H1 (cell line): ENCODE data around the gene ADGRL3. TPM values are rescaled to one million over a fixed set of nuclear protein-coding genes. Genes with fewer than 3 reads are reported as not detected.

Experiments
- CTCF ChIA-PET: fragments of 300-600 bp; sonication (Branson Sonifier 250); formaldehyde crosslinking; loops from one replicate; lab custom pipeline; 2021; ENCODE audit not compliant: partially characterized antibody; lab: Charles Lee
- POLR2A ChIA-PET: fragments of 300-600 bp; sonication (Branson Sonifier 250); formaldehyde crosslinking; loops from one replicate; lab custom pipeline; 2021; ENCODE audit warnings: inconsistent platforms; ENCODE audit not compliant: partially characterized antibody; lab: Charles Lee
- DNase-seq, 2 experiments: peaks; one replicate each; pipeline versions ENCODE4 v3.0.0 to v3.0.0-alpha.2; 2010 to 2022; ENCODE audit warnings: low spot score in 2 of 2, low read depth in 1 of 2, mixed read lengths in 1 of 2
- FAIRE-seq: peaks from 2 replicates; lab custom pipeline; 2011; peaks lifted over from hg19 to GRCh38; lab: Jason Lieb, UNC
- H2AFZ ChIP-seq: 2 replicates; pipeline ENCODE4 v1.8.1; 2012; ENCODE audit warnings: low read length, inconsistent platforms
- H2AK5ac ChIP-seq: 2 replicates; pipeline ENCODE4 v1.6.1; 2013; ENCODE audit warnings: low read depth, low read length
- H2BK120ac ChIP-seq: replicated peaks from 2 replicates; pipeline ENCODE3; 2013; ENCODE audit warnings: low read depth, low read length, inconsistent platforms
- H2BK12ac ChIP-seq: 2 replicates; pipeline ENCODE4 v1.6.1; 2013; ENCODE audit warnings: low read depth, low read length
- H2BK15ac ChIP-seq: 2 replicates; pipeline ENCODE4 v1.6.1; 2013; ENCODE audit warnings: low read length
- H2BK20ac ChIP-seq: 2 replicates; pipeline ENCODE4 v1.6.1; 2013; ENCODE audit warnings: low read length
- H2BK5ac ChIP-seq: 2 replicates; pipeline ENCODE4 v1.6.1; 2013; ENCODE audit warnings: low read depth, low read length
- H3K14ac ChIP-seq: 2 replicates; pipeline ENCODE4 v1.6.1; 2013; ENCODE audit warnings: inconsistent platforms; ENCODE audit not compliant: insufficient read length
- H3K18ac ChIP-seq: 2 replicates; pipeline ENCODE4 v1.6.1; 2013; ENCODE audit warnings: low read length; ENCODE audit errors: extremely low read depth
- H3K23ac ChIP-seq: 2 replicates; pipeline ENCODE4 v1.6.1; 2013; ENCODE audit warnings: inconsistent platforms; ENCODE audit not compliant: insufficient read length
- H3K23me2 ChIP-seq: 2 replicates; pipeline ENCODE4 v1.6.1; 2013; ENCODE audit warnings: low read depth, low read length
- H3K27ac ChIP-seq: 2 replicates; pipeline ENCODE4 v1.6.1; 2011; ENCODE audit warnings: low read depth, low read length, inconsistent platforms
- H3K27me3 ChIP-seq, 4 experiments: replicated peaks in 1 of 4; 1 replicate in 1 of 4; 2 replicates in 3 of 4; pipeline versions ENCODE4 v1.6.1 to v1.8.1; 2011 to 2013; ENCODE audit warnings: low read length in 3 of 4, mild to moderate bottlenecking in 3 of 4, inconsistent platforms in 2 of 4, mixed read lengths in 2 of 4, moderate library complexity in 1 of 4; ENCODE audit not compliant: control insufficient read depth in 3 of 4, insufficient read depth in 3 of 4; ENCODE audit errors: extremely low read depth in 1 of 4
- H3K36me3 ChIP-seq, 4 experiments: 2 replicates each; pipeline versions ENCODE4 v1.6.1 to v1.8.1; 2011 to 2013; ENCODE audit warnings: mild to moderate bottlenecking in 4 of 4, low read length in 3 of 4, moderate library complexity in 2 of 4, control low read depth in 1 of 4, inconsistent platforms in 1 of 4; ENCODE audit not compliant: insufficient read depth in 4 of 4, control insufficient read depth in 2 of 4
- H3K4ac ChIP-seq: replicated peaks from 2 replicates; pipeline ENCODE3; 2013; ENCODE audit warnings: low read length, low read depth, mixed read lengths, inconsistent platforms; ENCODE audit not compliant: insufficient read length
- H3K4me1 ChIP-seq, 4 experiments: replicated peaks in 1 of 4; 1 replicate in 1 of 4; 2 replicates in 3 of 4; pipeline versions ENCODE4 v1.6.1 to v1.8.1; 2011 to 2013; ENCODE audit warnings: low read length in 3 of 4, inconsistent platforms in 2 of 4, mixed read lengths in 1 of 4; ENCODE audit not compliant: insufficient read depth in 4 of 4, control insufficient read depth in 3 of 4
- H3K4me2 ChIP-seq, 2 experiments: 2 replicates each; pipeline versions ENCODE4 v1.6.1 to v1.8.1; 2011 to 2013; ENCODE audit warnings: low read depth in 2 of 2, low read length in 2 of 2, control low read depth in 1 of 2, inconsistent platforms in 1 of 2, mild to moderate bottlenecking in 1 of 2; ENCODE audit not compliant: insufficient read depth in 1 of 2
- H3K4me3 ChIP-seq, 4 experiments: fragments of 200-600, 300-600 bp in 1 of 4; sonication (generic), shearing (Covaris generic), sonication (Bioruptor Twin) in 1 of 4; 2 replicates each; pipeline versions ENCODE4 v1.5.1 to v1.8.1; 2011 to 2016; ENCODE audit warnings: low read length in 4 of 4, low read depth in 3 of 4, control low read depth in 2 of 4, inconsistent platforms in 2 of 4, mild to moderate bottlenecking in 2 of 4, mixed read lengths in 1 of 4, moderate library complexity in 1 of 4; ENCODE audit not compliant: insufficient read depth in 2 of 4; ENCODE audit errors: extremely low read depth in 1 of 4
- H3K56ac ChIP-seq: replicated peaks from 2 replicates; pipeline ENCODE3; 2013; ENCODE audit warnings: low read depth, mild to moderate bottlenecking, mixed read lengths, low read length, inconsistent platforms; ENCODE audit not compliant: insufficient read length
- H3K79me1 ChIP-seq: 2 replicates; pipeline ENCODE4 v1.6.1; 2013; ENCODE audit warnings: low read depth, low read length, control low read depth
- H3K79me2 ChIP-seq, 2 experiments: 2 replicates each; pipeline versions ENCODE4 v1.6.1 to v1.8.1; 2012 to 2013; ENCODE audit warnings: low read length in 2 of 2, mild to moderate bottlenecking in 2 of 2, inconsistent platforms in 1 of 2; ENCODE audit not compliant: insufficient read depth in 2 of 2, control insufficient read depth in 1 of 2
- H3K9ac ChIP-seq, 4 experiments: replicated peaks in 1 of 4; 1 replicate in 1 of 4; 2 replicates in 3 of 4; pipeline versions ENCODE4 v1.6.1 to v1.8.1; 2011 to 2013; ENCODE audit warnings: low read depth in 3 of 4, low read length in 3 of 4, control low read depth in 2 of 4, mild to moderate bottlenecking in 2 of 4, moderate library complexity in 2 of 4, inconsistent platforms in 1 of 4; ENCODE audit errors: extremely low read depth in 1 of 4
- H3K9me3 ChIP-seq, 2 experiments: 2 replicates each; pipeline versions ENCODE4 v1.6.1 to v1.8.1; 2012 to 2013; ENCODE audit warnings: mild to moderate bottlenecking in 2 of 2, moderate library complexity in 2 of 2, control low read depth in 1 of 2, inconsistent platforms in 1 of 2, low read depth in 1 of 2, low read length in 1 of 2, mixed read lengths in 1 of 2; ENCODE audit not compliant: insufficient read depth in 2 of 2
- H4K20me1 ChIP-seq, 2 experiments: replicated peaks in 1 of 2; 2 replicates each; pipeline versions ENCODE3 to v1.8.1; 2011 to 2013; ENCODE audit warnings: inconsistent platforms in 2 of 2, low read length in 2 of 2, mild to moderate bottlenecking in 1 of 2; ENCODE audit not compliant: insufficient read depth in 2 of 2, control insufficient read depth in 1 of 2
- H4K5ac ChIP-seq: 2 replicates; pipeline ENCODE4 v1.6.1; 2013; ENCODE audit warnings: low read length, low read depth, mixed read lengths, inconsistent platforms; ENCODE audit not compliant: insufficient read length
- H4K8ac ChIP-seq: 2 replicates; pipeline ENCODE4 v1.8.0; 2013; ENCODE audit warnings: mild to moderate bottlenecking, moderate library complexity, low read length, inconsistent platforms; ENCODE audit not compliant: insufficient read depth; ENCODE audit errors: extremely low read depth
- H4K91ac ChIP-seq: replicated peaks from 2 replicates; pipeline ENCODE3; 2013; ENCODE audit warnings: low read length, mixed read lengths, inconsistent platforms; ENCODE audit not compliant: insufficient read length
- ASH2L ChIP-seq: fragments of 200-600, 300-600 bp; sonication (generic); IDR thresholded peaks from one replicate; pipeline ENCODE4 v1.7.1; 2017; ENCODE audit warnings: low read length
- CEBPB ChIP-seq: IDR thresholded peaks from 2 replicates; pipeline ENCODE4 v1.6.1; 2012; ENCODE audit warnings: low read depth, low read length
- HDAC2 ChIP-seq, 2 experiments: fragments of 300-600 bp in 1 of 2; sonication (generic) in 1 of 2; IDR thresholded peaks; 2 replicates each; pipeline ENCODE4 v1.6.1; 2011 to 2012; ENCODE audit warnings: low read depth in 2 of 2, low read length in 2 of 2, mild to moderate bottlenecking in 2 of 2, moderate library complexity in 2 of 2, borderline replicate concordance in 1 of 2, inconsistent platforms in 1 of 2
- JUN ChIP-seq: IDR thresholded peaks from 2 replicates; pipeline ENCODE4 v1.6.1; 2011; ENCODE audit warnings: low read depth, mild to moderate bottlenecking, improper control_type of control experiment, low read length
- SAP30 ChIP-seq: fragments of 300-600 bp; sonication (generic); IDR thresholded peaks from 2 replicates; pipeline ENCODE4 v1.7.1; 2012; ENCODE audit warnings: low read length, moderate library complexity, mild to moderate bottlenecking, inconsistent platforms; ENCODE audit not compliant: insufficient read depth, insufficient replicate concordance
- SP4 ChIP-seq: IDR thresholded peaks from 2 replicates; pipeline ENCODE4 v1.6.1; 2012; ENCODE audit warnings: low read length, inconsistent platforms
- SUZ12 ChIP-seq: fragments of 200-600 bp; sonication (generic); IDR thresholded peaks from 2 replicates; pipeline ENCODE4 v1.6.1; 2012; ENCODE audit warnings: mild to moderate bottlenecking, inconsistent platforms, low read length, moderate library complexity, mixed read lengths
- YY1 ChIP-seq: IDR thresholded peaks from 2 replicates; pipeline ENCODE4 v1.6.1; 2011; ENCODE audit warnings: low read depth, mild to moderate bottlenecking, low read length
- ZNF274 ChIP-seq: IDR thresholded peaks from 2 replicates; pipeline ENCODE4 v1.7.0; 2012; ENCODE audit warnings: low read length, borderline replicate concordance; ENCODE audit errors: extremely low read depth
- WGBS, 2 experiments: shearing (Covaris generic) in 1 of 2; methylation state at CpG; one replicate each; pipeline versions ENCODE4 v1.1.6 to v1.1.7; 2013 to 2015; ENCODE audit warnings: low lambda C conversion rate in 2 of 2, mixed read lengths in 2 of 2, inconsistent platforms in 1 of 2, low coverage in 1 of 2, missing lambda C conversion rate in 1 of 2; ENCODE audit not compliant: insufficient replicate concordance in 2 of 2, insufficient coverage in 1 of 2, insufficient read length in 1 of 2; ENCODE audit errors: extremely low coverage in 1 of 2, missing lambda C conversion rate in 1 of 2; 5-methylcytosine and 5-hydroxymethylcytosine counted together
- polyA plus RNA-seq, 7 experiments: library from polyadenylated mRNA; depleted of rRNA in 3 of 7; stranded (reverse) in 5 of 7; unstranded in 2 of 7; fragments of >200 nt in 5 of 7; fragments of 200-250 nt in 2 of 7; gene quantifications; 1 replicate in 5 of 7; 2 replicates in 1 of 7; 4 replicates in 1 of 7; pipeline versions ENCODE4 v1.2.1 to v1.2.3, GENCODE V29; 2011 to 2013; ENCODE audit warnings: missing spikeins in 2 of 7, mixed read lengths in 2 of 7
- total RNA-seq: library from RNA; stranded (reverse); fragmentation: NEBNext Ultra II Directional; extraction: Animal tissue kit (Norgen Biotek cat#: 25700); gene quantifications from 2 replicates; pipeline ENCODE4 v1.2.1, GENCODE V29; 2021
- TF ChIP-seq, protein P1 (sequence below), 3 experiments: IDR thresholded peaks; 1 replicate in 2 of 3; 2 replicates in 1 of 3; pipeline versions ENCODE4 v1.5.1 to v1.6.1; 2011; ENCODE audit warnings: low read length in 3 of 3, mild to moderate bottlenecking in 3 of 3, inconsistent platforms in 2 of 3, low read depth in 1 of 3, moderate library complexity in 1 of 3; ENCODE audit not compliant: insufficient read depth in 1 of 3; ENCODE audit errors: control extremely low read depth in 1 of 3
- TF ChIP-seq, protein P2 (sequence below): IDR thresholded peaks from 2 replicates; pipeline ENCODE4 v1.6.1; 2012; ENCODE audit warnings: inconsistent platforms

ADGRL3 gene
- total and polyA plus RNA-seq, 2 of the 8 experiments (the other 6 are each of a cell fraction or from before 2014, with no cell fraction given) = 6.6 to 13.0 TPM

DNA sequence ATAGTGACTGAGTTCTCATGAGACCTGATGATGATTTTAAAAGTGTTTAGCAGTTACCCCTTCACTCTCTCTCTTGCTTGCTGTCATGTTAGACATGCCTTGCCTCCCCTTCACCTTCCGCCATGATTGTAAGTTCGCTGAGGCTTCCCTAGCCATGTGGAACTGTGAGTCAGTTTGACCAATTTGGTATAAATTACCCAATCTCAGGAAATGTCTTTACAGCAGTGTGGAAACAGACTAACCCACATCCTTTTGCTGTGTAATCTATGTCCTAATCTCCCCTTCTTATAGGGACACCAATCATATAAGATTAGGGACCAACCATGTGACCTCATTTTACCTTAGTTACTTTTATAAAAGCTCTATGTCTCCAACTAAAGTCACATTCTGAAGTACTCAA is 677.8 kb downstream of the ADGRL3 start:
- Histone ChIP-seq H3K23me2 (0 out of 2 replicates have a peak, but pooled peaks cover 2% of the 10 kb centered on the region), H4K20me1 (no peaks in the 10 kb centered on the region), H3K27me3 (no peaks in the 10 kb centered on the region), H2AK5ac (no peak overlapping the region), H3K9ac (no peak overlapping the region), H3K23ac (no peak overlapping the region), H2AFZ (no peak overlapping the region), H3K79me1 (no peaks in the 10 kb centered on the region), H3K27ac (no peak overlapping the region), H3K4me1 (peaks cover 0 to 4% (median 0%) of the 10 kb centered on the region in 4 experiments; a peak in 1 of 7 replicates), H4K5ac (no peak overlapping the region), H3K4ac (no peak overlapping the region), H2BK20ac (no peak overlapping the region), H3K4me3 (no peak overlapping the region), H2BK15ac (no peak overlapping the region; the same call in 1 of the 2 replicates), H3K14ac (no peak overlapping the region), H3K4me2 (no peak overlapping the region), H3K79me2 (no peaks in the 10 kb centered on the region), H2BK120ac (no peak overlapping the region), H4K91ac (no peak overlapping the region), H3K18ac (no peak overlapping the region), H2BK5ac (no peak overlapping the region), H3K9me3 (no peaks in the 10 kb centered on the region), H3K36me3 (no peaks in the 10 kb centered on the region), H3K56ac (no peak overlapping the region), H2BK12ac (no peak overlapping the region), H4K8ac (no peak overlapping the region)
- FAIRE-seq (no peak), DNase-seq (no peak)
- WGBS, 2 experiments = 95% methylated on average over 2 of the region's 2 CpGs; no CpG with 5 or more reads in 1 of the 2 experiments
- ChIA-PET CTCF (no interaction called here), POLR2A (no interaction called here)
- TF ChIP-seq SUZ12 (no peak), ASH2L (no peak), SP4 (no peak), SAP30 (no peak), JUN (no peak), YY1 (no peak), HDAC2 (IDR thresholded peaks at IDR 0.05; ENCODE audit: borderline replicate concordance in 1 of 2, low read depth in 2 of 2, low read length in 2 of 2) (no peak), ZNF274 (no peak), CEBPB (no peak)
- TF ChIP-seq, protein P1, sequence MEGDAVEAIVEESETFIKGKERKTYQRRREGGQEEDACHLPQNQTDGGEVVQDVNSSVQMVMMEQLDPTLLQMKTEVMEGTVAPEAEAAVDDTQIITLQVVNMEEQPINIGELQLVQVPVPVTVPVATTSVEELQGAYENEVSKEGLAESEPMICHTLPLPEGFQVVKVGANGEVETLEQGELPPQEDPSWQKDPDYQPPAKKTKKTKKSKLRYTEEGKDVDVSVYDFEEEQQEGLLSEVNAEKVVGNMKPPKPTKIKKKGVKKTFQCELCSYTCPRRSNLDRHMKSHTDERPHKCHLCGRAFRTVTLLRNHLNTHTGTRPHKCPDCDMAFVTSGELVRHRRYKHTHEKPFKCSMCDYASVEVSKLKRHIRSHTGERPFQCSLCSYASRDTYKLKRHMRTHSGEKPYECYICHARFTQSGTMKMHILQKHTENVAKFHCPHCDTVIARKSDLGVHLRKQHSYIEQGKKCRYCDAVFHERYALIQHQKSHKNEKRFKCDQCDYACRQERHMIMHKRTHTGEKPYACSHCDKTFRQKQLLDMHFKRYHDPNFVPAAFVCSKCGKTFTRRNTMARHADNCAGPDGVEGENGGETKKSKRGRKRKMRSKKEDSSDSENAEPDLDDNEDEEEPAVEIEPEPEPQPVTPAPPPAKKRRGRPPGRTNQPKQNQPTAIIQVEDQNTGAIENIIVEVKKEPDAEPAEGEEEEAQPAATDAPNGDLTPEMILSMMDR (IDR thresholded peaks at IDR 0.05; ENCODE audit: control extremely low read depth in 1 of 3, insufficient read depth in 1 of 3, low read depth in 1 of 3, low read length in 3 of 3) = no peak
- TF ChIP-seq, protein P2, sequence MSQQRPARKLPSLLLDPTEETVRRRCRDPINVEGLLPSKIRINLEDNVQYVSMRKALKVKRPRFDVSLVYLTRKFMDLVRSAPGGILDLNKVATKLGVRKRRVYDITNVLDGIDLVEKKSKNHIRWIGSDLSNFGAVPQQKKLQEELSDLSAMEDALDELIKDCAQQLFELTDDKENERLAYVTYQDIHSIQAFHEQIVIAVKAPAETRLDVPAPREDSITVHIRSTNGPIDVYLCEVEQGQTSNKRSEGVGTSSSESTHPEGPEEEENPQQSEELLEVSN = no peak
